NT2/D1 (cell line): ENCODE results near the gene STK24.

Source experiments
- SUZ12 ChIP-seq: IDR thresholded peaks from 2 replicates; pipeline ENCODE4 v1.6.1; 2011; ENCODE audit not compliant: insufficient read length, insufficient read depth; ENCODE audit errors: extremely low read depth
- YY1 ChIP-seq: IDR thresholded peaks from 2 replicates; pipeline ENCODE4 v1.6.1; 2011; ENCODE audit not compliant: insufficient read length, insufficient read depth
- ZNF274 ChIP-seq: IDR thresholded peaks from 2 replicates; pipeline ENCODE4 v1.6.1; 2011; ENCODE audit warnings: mild to moderate bottlenecking, low read depth, low read length

DNA sequence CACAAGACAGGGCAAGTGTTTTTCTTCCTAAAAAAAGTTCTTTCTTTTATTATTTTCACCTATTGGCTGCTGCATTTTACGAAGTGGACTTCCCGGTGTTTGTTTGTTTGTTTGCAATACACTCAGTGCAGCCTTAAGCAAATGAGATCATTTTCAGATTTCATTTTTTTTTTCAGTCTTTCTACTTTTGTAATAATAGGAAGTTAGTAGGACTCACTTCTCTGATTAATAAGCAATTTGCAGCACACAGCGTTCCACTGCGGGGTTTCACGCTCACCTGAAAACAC is 128.3 kb downstream of the STK24 start:
- TF ChIP-seq ZNF274 (no peak), YY1 (no peak), SUZ12 (no peak)
